Loucy (cell line): ENCODE data around the gene ADAMTS12.

Source experiments
- H2AFZ ChIP-seq: fragments of 200-600 bp; sonication (generic); 2 replicates; pipeline ENCODE4 v1.6.0; 2016; ENCODE audit warnings: antibody characterized with exemption, mild to moderate bottlenecking, low read length, moderate library complexity
- H3F3A ChIP-seq: fragments of 200-600 bp; 2 replicates; pipeline ENCODE4 v1.6.0; 2016; ENCODE audit warnings: antibody characterized with exemption, low read depth, mild to moderate bottlenecking
- H3K27me3 ChIP-seq: fragments of 200-600 bp; sonication (generic); 2 replicates; pipeline ENCODE4 v1.6.1; 2014; ENCODE audit warnings: low read length, mild to moderate bottlenecking; ENCODE audit not compliant: insufficient read depth, poor library complexity, severe bottlenecking
- H3K36me3 ChIP-seq: fragments of 200-600 bp; sonication (generic); 2 replicates; pipeline ENCODE4 v1.6.1; 2016; ENCODE audit warnings: low read length; ENCODE audit not compliant: insufficient read depth
- H3K4me1 ChIP-seq: fragments of 200-600 bp; sonication (generic); 2 replicates; pipeline ENCODE4 v1.5.1; 2014; ENCODE audit warnings: low read length, mild to moderate bottlenecking; ENCODE audit not compliant: insufficient read depth, poor library complexity, severe bottlenecking
- H3K4me2 ChIP-seq: fragments of 200-600 bp; sonication (generic); 2 replicates; pipeline ENCODE4 v1.6.0; 2014; ENCODE audit warnings: antibody characterized with exemption, low read length, low read depth, mild to moderate bottlenecking; ENCODE audit not compliant: poor library complexity, severe bottlenecking
- H3K4me3 ChIP-seq: fragments of 200-600 bp; sonication (generic); 2 replicates; pipeline ENCODE4 v1.5.1; 2014; ENCODE audit warnings: low read length, mild to moderate bottlenecking, mixed read lengths; ENCODE audit not compliant: poor library complexity, severe bottlenecking
- H3K79me2 ChIP-seq: fragments of 200-600 bp; sonication (generic); 2 replicates; pipeline ENCODE4 v1.6.1; 2014; ENCODE audit warnings: low read length; ENCODE audit not compliant: insufficient read depth
- H3K9ac ChIP-seq: fragments of 200-600 bp; sonication (generic); 2 replicates; pipeline ENCODE4 v1.6.0; 2014; ENCODE audit warnings: mild to moderate bottlenecking, low read depth, low read length, moderate library complexity; ENCODE audit not compliant: poor library complexity, severe bottlenecking
- H3K9me2 ChIP-seq: fragments of 200-600 bp; sonication (generic); replicated peaks from 2 replicates; pipeline ENCODE4 v1.6.1; 2016; ENCODE audit warnings: low read depth, low read length, mixed read lengths
- H3K9me3 ChIP-seq: fragments of 200-600 bp; sonication (generic); 2 replicates; pipeline ENCODE4 v1.6.1; 2014; ENCODE audit warnings: mild to moderate bottlenecking, antibody characterized with exemption, low read length, low read depth; ENCODE audit not compliant: insufficient read depth
- H4K20me1 ChIP-seq: fragments of 200-600 bp; sonication (generic); 2 replicates; pipeline ENCODE4 v1.6.0; 2014; ENCODE audit warnings: antibody characterized with exemption, low read length, mild to moderate bottlenecking; ENCODE audit not compliant: insufficient read depth, poor library complexity, severe bottlenecking
- CTCF ChIP-seq: fragments of 200-600 bp; sonication (generic); conservative IDR thresholded peaks from 2 replicates; pipeline ENCODE4 v1.5.1; 2014; ENCODE audit warnings: mild to moderate bottlenecking, antibody characterized with exemption, low read length
- EZH2phosphoT487 ChIP-seq: fragments of 200-600 bp; IDR thresholded peaks from 2 replicates; pipeline ENCODE4 v1.6.1; 2018; ENCODE audit warnings: antibody characterized with exemption, mild to moderate bottlenecking, moderate library complexity, borderline replicate concordance

Gene ADAMTS12

GRCh38 chr5:33824516-33825195 lies 67.1 kb downstream of the ADAMTS12 start:
- Histone ChIP-seq H3K9ac (no peak overlapping the region), H3K9me2 (no peaks in the 10 kb centered on the region), H2AFZ (peak overlapping the region; percentile 72), H4K20me1 (no peaks in the 10 kb centered on the region), H3K27me3 (no peaks in the 10 kb centered on the region), H3K4me3 (no peak overlapping the region), H3K79me2 (no peaks in the 10 kb centered on the region), H3K36me3 (no peaks in the 10 kb centered on the region), H3K9me3 (no peaks in the 10 kb centered on the region), H3F3A (no peaks in the 10 kb centered on the region), H3K4me2 (no peak overlapping the region), H3K4me1 (no peaks in the 10 kb centered on the region)
- no peak for TF ChIP-seq CTCF
- no peak for TF ChIP-seq EZH2phosphoT487

- Histone ChIP-seq H3K9me3 (no peaks in the 10 kb centered on the region), H3K4me3 (no peak overlapping the region), H4K20me1 (no peaks in the 10 kb centered on the region), H3K4me2 (no peak overlapping the region), H3K9ac (no peak overlapping the region), H3K27me3 (no peaks in the 10 kb centered on the region), H2AFZ (no peak overlapping the region), H3F3A (no peaks in the 10 kb centered on the region), H3K4me1 (no peaks in the 10 kb centered on the region), H3K36me3 (no peaks in the 10 kb centered on the region), H3K9me2 (no peaks in the 10 kb centered on the region), H3K79me2 (no peaks in the 10 kb centered on the region)
- TF ChIP-seq EZH2phosphoT487 (no peak), CTCF (no peak)
Observed at GRCh38 chr5:33817301-33817700, 74.5 kb downstream of the ADAMTS12 start.

- H3K4me2 ChIP-seq: no peak overlapping the region
- H3K9ac ChIP-seq: no peak overlapping the region
- no peaks in the 10 kb centered on the region for H3F3A ChIP-seq
- H3K4me3 ChIP-seq: no peak overlapping the region
- H4K20me1 ChIP-seq: no peaks in the 10 kb centered on the region
- no peaks in the 10 kb centered on the region for H3K79me2 ChIP-seq
- H3K36me3 ChIP-seq: no peaks in the 10 kb centered on the region
- H3K9me2 ChIP-seq: no peaks in the 10 kb centered on the region
- H3K27me3 ChIP-seq: no peaks in the 10 kb centered on the region
- TF ChIP-seq CTCF (no peak), EZH2phosphoT487 (no peak)
- no peaks in the 10 kb centered on the region for H3K4me1 ChIP-seq
- H2AFZ ChIP-seq: no peak overlapping the region
- H3K9me3 ChIP-seq: no peaks in the 10 kb centered on the region
Observed at GRCh38 chr5:33816791-33817190, 75.0 kb downstream of the ADAMTS12 start.
